ENCODE data around the gene TRABD.
"Not testable (repeated sequence)": the region's sequence is repeated elsewhere in the genome, so short reads cannot be mapped to it uniquely, and the experiment has no call there.

The TRABD gene, protein sequence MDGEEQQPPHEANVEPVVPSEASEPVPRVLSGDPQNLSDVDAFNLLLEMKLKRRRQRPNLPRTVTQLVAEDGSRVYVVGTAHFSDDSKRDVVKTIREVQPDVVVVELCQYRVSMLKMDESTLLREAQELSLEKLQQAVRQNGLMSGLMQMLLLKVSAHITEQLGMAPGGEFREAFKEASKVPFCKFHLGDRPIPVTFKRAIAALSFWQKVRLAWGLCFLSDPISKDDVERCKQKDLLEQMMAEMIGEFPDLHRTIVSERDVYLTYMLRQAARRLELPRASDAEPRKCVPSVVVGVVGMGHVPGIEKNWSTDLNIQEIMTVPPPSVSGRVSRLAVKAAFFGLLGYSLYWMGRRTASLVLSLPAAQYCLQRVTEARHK

DNA sequence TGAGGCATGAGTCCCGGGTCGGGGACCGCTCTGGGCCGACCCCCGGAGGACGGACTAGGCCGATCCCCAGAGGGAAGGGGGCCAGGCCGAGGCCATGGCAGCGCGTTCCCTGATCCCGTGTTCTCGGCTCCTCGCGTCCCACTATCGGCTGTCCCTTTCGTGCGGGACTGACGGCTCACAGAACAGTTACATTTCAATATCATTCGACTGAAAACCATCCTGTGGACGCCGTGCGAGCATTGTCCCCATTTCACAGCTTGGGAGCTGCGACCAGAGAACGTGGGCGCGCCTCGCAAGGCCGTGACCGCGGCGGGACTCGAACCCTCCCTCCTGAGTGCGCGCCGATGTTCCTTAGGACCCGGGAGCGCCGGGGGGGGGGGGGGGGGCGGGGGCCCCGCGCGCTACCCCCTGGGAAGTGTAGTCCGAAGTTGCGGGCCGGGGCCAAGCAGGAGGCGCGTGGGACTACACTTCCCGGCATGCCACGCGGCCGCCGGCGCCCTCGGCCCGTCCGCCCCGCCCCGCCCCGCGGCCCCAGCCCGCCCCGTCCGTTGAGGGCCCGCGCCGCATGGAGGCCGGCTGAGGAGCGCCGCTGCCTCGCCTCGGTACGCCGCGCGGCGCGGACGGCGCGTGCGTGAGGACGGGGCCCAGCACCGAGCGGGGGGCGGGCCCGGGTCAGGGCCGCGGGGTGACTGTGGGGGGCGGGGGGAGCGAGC is at the start of gene TRABD:
Gene TRABD, plus strand, starts transcription at position 539 of the 713 bp plus-strand sequence. CDS start 7,148 bp downstream, outside the sequence.
- DNase-seq (ENCODE audit: low read depth) = peak; percentile 17

DNA sequence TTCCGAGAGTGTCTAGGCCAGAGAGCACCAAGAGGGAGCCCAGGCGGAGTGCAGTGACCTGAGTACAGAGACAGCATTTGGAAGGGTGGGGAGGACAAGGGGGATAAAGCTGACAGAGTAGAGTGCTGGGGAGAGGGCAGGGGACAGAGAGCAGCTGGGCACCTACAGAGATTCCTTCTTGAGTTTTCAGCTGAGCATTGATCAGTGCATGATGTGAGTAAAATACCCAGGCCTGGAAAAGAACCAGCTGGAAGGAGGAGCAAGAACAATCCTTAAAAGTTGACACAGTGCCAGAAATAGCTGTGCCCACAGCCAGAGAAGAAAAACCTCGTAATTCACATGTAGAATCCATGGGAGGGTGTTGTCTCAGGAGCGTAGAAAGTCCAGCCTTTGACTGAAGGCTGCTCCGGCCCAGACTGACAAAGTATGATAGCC is 49.1 kb upstream of the TRABD start:
- DNase-seq (ENCODE audit: low read depth) = no peak

DNA sequence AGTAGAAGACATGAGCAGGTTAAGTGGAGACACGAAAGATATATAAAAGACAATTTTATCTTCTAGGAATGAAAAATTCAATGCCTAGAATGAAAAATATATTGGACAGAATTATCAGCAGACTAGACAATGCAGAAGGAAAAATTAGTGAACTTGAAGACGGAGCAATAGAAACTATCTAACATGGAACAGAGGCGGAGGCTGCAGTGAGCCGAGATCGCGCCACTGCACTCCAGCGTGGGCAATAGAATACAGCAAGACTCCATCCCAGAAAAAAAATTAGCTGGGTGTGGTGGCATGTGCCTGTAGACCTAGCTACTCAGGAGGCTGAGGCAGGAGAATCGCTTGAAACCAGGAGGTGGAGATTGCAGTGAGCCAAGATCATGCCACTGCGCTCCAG is 48.4 kb upstream of the TRABD start:
- not testable (repeated sequence) for DNase-seq (ENCODE audit: low read depth)

DNA sequence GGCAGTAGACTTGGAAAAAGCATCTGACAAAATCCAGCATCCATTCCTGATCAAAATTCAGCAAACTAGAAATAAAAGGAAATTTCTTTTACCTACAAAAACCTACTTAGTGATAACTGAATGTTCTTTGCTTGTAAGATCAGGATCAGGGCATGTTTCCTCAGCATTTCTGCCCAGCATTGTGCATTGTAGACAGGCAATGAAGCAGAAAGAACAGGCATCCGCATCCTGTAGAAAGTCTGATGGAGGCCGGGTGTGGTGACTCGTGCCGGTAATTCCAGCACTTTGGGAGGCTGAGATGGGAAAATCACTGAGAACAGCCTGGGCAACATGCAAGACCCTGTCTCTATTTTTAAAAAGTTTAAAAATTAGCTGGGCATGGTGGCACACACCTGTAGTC is 47.7 kb upstream of the TRABD start:
- no peak for DNase-seq (ENCODE audit: low read depth)

DNA sequence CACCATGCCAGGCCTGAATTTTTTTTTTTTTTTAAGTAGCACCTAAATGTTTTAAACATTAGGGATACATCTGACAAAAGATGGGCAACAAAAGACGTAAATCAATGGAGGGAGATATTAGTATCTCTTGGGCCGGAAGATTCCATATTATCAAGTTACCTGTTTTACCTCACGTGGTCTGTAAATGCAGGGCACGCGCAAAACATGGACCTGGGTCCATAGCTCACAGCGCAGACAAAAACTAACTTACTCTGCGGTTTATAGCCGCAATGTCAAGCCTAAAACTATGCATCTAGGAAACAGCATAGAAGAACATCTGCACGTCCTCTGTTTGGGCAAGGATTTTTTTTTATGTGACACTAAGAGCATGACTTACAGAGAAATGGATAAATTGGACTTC is 46.7 kb upstream of the TRABD start:
- DNase-seq (ENCODE audit: low read depth) = no peak

DNA sequence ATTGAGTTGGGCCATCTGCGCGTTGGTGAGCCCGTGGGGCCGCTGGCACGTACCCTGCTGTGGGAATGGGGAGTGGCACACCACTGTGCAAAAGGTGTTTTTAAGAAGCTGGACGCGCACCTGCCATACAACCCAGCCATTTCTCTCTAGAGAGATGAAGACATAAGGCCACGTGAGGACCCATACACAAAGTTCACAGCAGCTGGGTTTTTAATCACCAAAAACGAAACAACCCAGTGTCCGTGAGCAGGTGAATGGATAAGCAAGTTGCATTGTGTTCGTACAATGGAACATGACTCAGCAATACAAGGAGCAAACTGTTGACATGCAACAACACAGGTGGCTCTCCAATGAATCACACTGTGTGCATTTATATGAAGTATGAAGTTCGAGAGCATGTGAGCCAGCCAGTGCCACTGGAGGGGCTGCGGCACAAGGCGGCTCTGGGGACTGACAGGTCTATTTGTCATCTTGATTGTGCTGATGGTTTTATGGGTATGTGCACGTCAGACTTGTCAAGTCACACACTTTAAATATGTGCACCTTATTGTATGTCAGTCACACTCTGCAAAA is 45.8 kb upstream of the TRABD start:
- DNase-seq (ENCODE audit: low read depth) = no peak

DNA sequence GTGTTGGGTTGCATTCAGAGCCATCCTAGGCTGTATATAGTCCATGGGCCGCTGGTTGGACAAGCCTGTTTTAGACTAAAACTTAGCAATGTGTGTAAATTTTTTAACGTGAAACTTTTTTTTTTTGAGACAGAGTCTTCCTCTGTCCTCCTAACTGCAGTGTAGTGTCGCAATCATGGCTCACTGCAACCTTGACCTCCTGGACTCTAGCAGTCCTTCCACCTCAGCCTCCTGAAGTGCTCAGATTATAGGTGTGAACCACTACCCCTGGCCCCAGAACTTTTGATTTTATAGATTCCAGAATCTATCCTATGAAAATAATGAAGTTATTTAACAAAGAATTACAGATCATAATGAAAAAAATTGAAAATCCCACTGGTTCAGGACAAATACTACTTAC is 45.1 kb upstream of the TRABD start:
- no peak for DNase-seq (ENCODE audit: low read depth)

DNA sequence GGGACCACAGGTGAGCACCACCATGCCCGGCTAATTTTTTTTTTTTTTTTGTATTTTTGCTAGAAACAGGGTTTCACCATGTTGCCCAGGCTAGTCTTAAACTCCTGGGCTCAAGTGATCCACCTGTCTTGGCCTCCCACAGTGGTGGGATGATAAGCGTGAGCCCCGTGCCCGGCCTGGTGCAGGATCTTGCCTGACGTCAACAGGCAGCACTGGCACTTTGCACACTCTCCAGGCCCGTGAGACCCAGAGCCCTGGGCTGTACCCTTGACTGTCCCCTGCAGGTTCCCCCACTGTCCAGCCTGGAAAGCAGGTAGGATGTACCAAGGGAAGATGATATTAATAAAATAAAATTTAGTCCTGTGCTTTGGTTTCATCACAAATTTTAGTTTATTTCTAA is 44.3 kb upstream of the TRABD start:
- DNase-seq (ENCODE audit: low read depth) = no peak

DNA sequence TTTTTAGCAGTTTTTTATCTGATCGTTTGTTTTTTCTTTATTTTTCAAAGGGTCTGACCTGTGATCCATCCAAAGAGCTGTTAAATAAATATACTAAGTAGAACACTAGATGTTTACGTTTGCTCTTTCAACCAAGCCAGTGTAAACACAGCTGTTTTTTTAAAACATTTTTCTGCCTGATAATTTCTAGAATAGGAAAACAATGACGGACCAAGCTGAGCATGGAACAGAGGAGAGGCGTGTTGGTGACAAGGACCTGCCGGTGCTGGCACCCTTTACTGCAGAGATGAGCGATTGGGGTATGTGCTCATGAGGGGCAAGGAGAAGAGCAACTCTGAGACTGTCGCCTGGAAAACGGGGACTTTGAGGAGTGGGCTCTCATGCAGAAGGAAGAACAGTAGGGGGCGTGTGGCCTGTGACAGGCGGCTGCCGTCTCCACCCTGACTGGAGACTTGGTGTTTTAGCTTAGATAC is 43.8 kb upstream of the TRABD start:
- no peak for DNase-seq (ENCODE audit: low read depth)

DNA sequence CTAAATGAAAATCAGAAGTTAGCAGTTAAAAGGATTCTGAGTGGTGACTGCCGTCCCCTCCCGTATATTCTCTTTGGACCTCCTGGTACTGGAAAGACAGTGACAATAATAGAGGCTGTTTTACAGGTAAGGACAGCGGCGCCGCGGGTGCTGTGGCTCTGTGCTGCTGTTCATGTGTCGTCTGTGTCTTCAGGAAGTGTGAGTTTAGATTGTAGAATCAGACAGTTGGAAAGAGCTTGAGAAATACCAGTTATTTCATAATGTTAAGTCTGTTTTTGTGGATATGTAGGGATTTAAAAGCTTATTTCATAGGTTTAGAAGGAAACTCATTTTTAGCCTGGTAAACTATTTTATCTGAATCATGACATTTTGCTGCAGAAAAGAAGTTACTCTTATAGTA is 42.6 kb upstream of the TRABD start:
- DNase-seq (ENCODE audit: low read depth) = no peak

DNA sequence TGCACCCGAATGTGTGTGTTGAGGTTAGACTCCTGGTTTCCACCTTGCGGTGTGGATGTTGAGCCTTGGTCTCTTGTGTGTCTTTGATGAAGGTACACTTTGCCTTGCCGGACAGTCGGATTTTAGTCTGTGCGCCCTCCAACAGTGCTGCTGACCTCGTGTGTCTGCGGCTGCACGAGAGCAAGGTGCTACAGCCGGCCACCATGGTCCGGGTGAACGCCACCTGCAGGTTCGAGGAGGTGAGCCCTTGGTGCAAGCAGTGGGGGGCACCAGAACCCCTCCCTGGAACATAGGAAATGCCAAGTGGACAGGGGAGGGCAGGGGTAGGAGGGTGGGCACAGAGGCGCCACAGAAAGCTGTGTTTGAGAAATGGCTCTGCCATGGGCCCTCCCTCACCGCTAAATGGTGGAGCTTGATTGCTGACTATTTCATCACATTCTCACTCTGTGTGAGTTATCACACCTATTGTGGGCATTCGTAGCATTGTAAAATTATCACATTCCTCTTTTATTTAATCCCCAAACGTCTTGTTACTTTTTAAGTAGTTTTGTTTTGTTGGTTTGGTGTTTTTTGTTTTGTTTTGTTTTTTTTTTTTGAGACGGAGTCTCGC is 41.6 kb upstream of the TRABD start:
- no peak for DNase-seq (ENCODE audit: low read depth)

DNA sequence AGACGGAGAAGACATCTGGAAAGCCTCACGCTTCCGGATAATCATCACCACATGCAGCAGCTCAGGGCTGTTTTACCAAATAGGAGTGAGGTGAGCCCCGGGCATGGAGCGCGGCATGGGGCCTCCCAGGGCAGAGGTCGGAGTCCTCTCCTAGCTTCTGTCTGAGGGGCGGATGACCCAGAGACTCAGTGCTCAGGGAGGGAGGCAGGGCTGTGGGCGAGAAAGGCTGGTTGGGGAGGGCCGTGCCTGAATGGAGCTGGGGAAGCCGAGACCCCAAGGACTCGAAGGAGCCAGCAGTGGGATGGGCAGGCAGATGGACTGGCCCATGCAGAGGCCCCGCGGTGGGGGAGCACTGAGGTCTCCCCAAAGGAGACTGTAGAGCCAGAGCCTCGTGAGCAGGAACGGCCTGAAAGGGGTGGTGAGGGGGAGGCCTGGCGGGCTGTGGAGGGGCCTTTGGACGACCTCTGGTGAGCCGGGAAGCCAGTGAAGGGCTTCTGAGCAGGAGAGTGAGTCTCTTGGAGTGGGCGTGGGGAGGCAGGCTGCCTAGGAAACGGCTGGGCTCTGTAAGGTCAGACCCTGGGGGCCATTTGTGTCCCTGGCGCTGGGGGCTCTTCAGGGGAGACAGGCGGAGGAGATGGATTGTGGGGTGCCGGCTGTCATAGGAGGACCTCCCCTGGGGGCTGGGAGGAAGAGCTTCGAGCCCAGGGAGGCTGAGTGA is 39.8 kb upstream of the TRABD start:
- no peak for DNase-seq (ENCODE audit: low read depth)

DNA sequence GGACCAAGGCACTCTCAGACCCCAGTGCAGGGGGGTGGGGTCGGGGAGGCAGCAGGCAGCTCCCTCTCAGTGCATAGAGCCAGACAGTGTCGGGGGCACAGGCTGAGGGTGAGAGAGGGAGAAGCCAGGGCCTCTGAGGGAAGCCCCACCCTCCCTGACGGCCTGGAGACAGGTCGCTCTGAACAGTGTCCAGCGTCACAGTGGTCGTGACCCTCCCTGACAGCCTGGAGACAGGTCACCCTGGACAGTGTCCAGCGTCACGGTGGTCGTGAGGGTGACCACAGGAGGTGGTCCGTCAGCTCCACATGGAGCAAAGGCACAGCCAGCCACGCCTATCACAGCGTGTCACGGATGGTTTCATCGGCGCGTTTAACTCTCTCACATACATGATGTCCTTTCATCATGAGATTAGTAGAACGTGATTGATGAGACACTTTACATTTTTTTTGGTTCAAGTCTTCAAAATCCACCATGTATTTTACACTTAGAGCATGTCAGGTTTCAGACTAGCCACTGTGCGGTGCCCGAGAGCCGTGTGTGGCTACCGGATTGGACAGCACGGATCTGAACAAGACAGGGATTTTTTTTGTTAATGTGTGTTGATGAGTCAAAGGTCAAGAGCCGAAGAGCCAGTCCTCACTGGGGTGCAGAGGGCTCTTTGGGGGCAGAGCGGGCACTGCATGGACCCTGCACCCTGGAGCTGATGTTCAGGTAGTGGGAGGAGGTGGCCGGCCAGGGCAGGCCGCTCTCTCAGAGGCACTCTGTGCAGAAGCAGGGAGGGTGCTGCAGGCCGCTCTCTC is 39.1 kb upstream of the TRABD start:
- peak; percentile 11 for DNase-seq (ENCODE audit: low read depth)

DNA sequence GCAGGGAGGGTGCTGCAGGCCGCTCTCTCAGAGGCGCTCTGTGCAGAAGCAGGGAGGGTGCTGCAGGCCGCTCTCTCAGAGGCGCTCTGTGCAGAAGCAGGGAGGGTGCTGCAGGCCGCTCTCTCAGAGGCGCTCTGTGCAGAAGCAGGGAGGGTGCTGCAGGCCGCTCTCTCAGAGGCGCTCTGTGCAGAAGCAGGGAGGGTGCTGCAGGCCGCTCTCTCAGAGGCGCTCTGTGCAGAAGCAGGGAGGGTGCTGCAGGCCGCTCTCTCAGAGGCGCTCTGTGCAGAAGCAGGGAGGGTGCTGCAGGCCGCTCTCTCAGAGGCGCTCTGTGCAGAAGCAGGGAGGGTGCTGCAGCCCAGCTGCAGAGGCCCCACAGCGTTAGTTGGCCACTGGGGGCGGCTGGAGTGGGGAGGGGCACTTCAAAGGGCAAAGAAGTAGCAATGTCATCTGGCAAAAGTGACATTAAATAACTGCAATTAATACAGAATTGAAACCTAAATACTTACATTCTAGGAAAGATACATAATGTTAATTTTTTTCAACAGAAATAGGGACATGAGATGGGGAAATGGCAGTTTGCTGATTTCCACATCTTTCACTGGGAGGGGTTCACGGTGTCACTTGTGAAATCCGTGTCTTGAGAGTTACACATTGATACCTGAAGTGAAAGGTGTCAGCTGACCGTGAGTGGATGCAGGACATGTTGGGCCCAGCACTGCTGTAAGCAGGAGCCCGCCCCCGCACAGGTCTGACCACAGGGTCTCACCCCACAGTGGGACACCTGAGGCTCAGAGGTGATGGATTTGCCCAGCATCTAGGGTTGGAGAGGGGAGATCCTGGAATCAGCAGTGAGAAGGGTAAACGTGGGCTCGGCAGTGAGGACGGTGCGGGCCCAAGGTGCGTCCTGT is 38.2 kb upstream of the TRABD start:
- DNase-seq (ENCODE audit: low read depth) = not testable (repeated sequence)

DNA sequence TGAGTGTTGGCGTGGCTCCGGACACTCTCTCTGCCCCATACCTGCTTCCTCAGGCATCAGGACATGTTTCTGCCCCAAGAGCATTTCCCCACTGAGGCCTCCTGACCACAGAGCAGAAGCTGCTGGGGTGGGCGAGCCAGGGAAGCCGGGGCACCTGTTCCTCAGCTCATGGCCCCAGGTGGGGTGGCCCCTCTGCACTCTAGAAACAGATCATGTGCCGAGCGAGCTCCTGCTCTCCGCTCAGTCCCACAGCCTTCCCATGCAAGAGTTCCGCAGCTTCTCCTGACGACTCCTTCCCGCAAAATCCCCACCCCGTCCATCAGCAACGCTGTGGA is 37.6 kb upstream of the TRABD start:
- DNase-seq (ENCODE audit: low read depth) = no peak

DNA sequence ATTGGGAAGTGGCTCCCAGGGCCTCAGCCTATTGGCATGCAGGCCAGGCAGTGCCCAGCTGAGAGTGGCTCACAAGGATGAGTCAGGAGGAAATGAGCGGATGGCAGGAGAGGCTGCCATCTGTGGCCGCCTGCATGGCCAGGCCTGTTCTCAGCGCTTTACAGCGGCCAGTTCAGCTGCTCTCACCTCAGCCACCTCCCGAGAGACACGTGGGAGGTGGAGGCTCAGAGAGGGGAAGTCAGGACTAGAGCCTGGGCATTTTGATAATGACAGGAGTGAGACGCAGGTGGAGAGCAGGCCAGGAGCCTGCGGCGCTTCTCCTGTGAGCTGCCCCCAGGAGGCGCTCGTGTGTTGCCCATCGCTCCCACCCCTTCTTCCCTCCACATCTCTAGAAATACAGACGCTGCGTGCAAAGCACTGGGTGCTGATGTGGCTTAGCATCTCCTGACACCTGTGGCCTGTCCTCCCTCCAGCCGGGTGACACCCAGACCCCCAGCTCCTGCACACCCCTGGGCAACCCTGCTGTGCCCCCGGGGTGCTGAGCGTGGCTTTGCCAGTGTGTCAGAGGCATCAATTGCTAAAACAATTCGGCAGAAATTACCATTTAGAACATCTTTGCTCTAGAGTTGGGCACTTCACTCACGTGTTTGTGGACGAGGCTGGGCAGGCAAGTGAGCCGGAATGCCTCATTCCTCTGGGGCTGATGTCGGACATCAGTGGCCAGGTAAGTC is 36.6 kb upstream of the TRABD start:
- peak; percentile 20 for DNase-seq (ENCODE audit: low read depth)

DNA sequence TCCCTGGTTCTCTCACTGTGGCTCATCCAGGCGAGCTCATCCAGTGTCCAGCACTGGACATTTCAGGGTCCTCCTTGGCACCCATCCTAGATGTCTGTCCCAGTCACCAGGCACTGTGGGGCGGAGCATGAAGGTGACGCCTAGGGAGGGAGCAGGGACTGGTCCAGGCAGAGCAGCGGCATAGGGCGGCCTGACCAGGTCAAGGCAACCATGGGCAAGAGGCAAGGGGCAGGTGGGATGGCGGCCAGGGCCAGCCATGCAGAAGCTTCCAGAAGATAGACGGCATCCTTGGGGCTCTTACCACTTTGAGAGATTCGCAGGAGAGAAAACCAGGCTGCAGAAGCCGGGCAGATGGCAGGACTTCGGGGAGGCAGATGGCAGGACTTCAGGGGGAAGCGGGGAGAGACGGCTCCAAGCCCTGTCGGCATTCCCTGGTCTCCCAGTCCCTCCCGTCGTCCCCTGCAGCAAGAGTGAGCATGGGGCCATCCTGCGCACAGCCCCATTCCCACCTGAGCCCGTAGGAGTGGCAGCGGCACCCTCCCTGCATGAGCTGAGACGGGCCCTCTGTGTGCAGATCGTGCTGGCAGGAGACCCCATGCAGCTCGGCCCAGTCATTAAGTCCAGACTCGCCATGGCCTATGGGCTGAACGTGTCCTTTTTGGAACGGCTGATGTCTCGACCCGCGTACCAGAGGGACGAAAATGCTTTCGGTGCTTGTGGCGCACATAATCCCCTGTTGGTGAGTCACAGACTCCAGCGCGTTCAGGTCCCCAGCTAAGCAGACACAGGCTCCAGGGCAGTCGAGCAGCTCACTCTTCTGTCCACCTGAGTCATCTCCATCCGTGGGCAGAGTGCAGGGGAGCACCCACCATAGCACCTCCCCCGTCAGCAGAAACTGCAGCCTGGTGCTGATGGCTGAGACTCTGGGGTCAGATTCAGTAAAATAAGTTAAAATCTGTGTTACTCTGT is 35.3 kb upstream of the TRABD start:
- DNase-seq (ENCODE audit: low read depth) = no peak
